Measurements from ENCODE around the gene DNAH5. TPM values are rescaled to one million over a fixed set of nuclear protein-coding genes. Genes with fewer than 3 reads are reported as not detected.

DNAH5 gene
- total RNA-seq, 3 donors from 2014 or later, result 0.48 to 14.4 (median 3.8) TPM

DNA sequence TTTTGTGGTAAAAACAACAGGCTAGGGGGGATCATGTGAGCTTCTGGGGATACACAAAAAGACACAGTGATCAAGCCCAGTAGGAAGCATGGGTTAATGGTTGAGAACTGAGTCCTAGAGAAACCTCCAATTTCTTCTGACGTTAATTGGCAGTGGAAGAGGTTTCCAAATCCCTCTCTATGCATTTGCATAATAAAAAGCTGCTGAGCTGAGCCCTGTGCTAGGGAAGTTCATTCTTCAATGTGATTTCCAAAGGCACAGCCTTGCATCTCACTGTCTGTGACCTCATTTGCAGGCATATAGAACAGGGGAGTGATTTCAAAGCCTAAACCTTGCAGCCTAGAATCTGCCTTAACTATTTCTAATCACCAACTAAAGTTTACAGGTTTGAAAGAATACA lies 812 bp downstream of the DNAH5 start:
- H3K4me1 ChIP-seq, result no peaks in the 10 kb centered on the region
- no peaks in the 10 kb centered on the region for H3K9me3 ChIP-seq
- no peak for TF ChIP-seq POLR2AphosphoS5 (IDR thresholded peaks at IDR 0.05)
- no peak for TF ChIP-seq POLR2A (IDR thresholded peaks at IDR 0.05)
- TF ChIP-seq, protein P1, sequence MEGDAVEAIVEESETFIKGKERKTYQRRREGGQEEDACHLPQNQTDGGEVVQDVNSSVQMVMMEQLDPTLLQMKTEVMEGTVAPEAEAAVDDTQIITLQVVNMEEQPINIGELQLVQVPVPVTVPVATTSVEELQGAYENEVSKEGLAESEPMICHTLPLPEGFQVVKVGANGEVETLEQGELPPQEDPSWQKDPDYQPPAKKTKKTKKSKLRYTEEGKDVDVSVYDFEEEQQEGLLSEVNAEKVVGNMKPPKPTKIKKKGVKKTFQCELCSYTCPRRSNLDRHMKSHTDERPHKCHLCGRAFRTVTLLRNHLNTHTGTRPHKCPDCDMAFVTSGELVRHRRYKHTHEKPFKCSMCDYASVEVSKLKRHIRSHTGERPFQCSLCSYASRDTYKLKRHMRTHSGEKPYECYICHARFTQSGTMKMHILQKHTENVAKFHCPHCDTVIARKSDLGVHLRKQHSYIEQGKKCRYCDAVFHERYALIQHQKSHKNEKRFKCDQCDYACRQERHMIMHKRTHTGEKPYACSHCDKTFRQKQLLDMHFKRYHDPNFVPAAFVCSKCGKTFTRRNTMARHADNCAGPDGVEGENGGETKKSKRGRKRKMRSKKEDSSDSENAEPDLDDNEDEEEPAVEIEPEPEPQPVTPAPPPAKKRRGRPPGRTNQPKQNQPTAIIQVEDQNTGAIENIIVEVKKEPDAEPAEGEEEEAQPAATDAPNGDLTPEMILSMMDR (IDR thresholded peaks at IDR 0.05), result no peak
- H3K27ac ChIP-seq, result no peak overlapping the region
- no peaks in the 10 kb centered on the region for H3K27me3 ChIP-seq
- no peak overlapping the region for H3K4me3 ChIP-seq
- no peak for DNase-seq (ENCODE audit: low spot score in 2 of 2)
- intact Hi-C loops (cut with DNase I; ENCODE audit: low total_unique reads), result no loop called here
- no peaks in the 10 kb centered on the region for H3K36me3 ChIP-seq

GRCh38 chr5:13941468-13941867 lies 3.0 kb downstream of the DNAH5 start:
- H3K36me3 ChIP-seq, result no peaks in the 10 kb centered on the region
- intact Hi-C loops (cut with DNase I; ENCODE audit: low total_unique reads), result no loop called here
- no peak for DNase-seq (ENCODE audit: low spot score in 2 of 2)

DNA sequence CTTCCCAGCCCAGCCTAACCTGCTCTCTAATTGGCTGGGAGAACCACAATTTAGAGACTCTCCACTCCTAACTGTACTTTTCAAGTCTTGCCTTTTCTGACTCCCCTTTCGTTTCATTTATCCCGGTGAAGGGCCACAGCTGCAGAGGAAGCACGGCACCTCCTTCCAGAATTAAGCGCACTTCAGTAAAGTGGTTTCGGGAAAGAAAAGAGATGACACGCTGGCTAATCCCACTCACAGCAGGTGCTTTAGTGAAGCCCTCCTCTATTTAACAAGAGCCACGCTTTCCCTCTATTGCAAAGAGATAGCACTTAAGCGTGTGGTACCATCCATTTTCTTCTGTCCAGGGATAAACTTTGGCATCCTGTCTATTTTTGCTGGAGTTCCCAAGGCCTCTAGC lies 4.8 kb downstream of the DNAH5 start:
- DNase-seq (ENCODE audit: low spot score in 2 of 2), result no peak
- Histone ChIP-seq H3K36me3 (no peaks in the 10 kb centered on the region), H3K27me3 (no peaks in the 10 kb centered on the region), H3K27ac (no peak overlapping the region), H3K4me1 (no peaks in the 10 kb centered on the region), H3K9me3 (no peaks in the 10 kb centered on the region), H3K4me3 (no peak overlapping the region)
- TF ChIP-seq POLR2A (IDR thresholded peaks at IDR 0.05) (no peak), POLR2AphosphoS5 (IDR thresholded peaks at IDR 0.05) (no peak)
- TF ChIP-seq, protein P1 (IDR thresholded peaks at IDR 0.05), result no peak
- intact Hi-C loops (cut with DNase I; ENCODE audit: low total_unique reads), result no loop called here

More at GRCh38 chr5:13941468-13941867, 3.0 kb downstream of the DNAH5 start:
- Histone ChIP-seq H3K4me3 (no peak overlapping the region), H3K4me1 (no peaks in the 10 kb centered on the region), H3K27me3 (no peaks in the 10 kb centered on the region), H3K27ac (no peak overlapping the region), H3K9me3 (no peaks in the 10 kb centered on the region)
- TF ChIP-seq POLR2AphosphoS5 (IDR thresholded peaks at IDR 0.05) (no peak), POLR2A (IDR thresholded peaks at IDR 0.05) (no peak)
- TF ChIP-seq, protein P1 (IDR thresholded peaks at IDR 0.05), result no peak

GRCh38 chr5:13934921-13935320 lies 9.6 kb downstream of the DNAH5 start:
- Histone ChIP-seq H3K4me3 (no peak overlapping the region), H3K27ac (no peak overlapping the region), H3K9me3 (no peaks in the 10 kb centered on the region), H3K27me3 (no peaks in the 10 kb centered on the region), H3K36me3 (no peaks in the 10 kb centered on the region), H3K4me1 (no peaks in the 10 kb centered on the region)
- intact Hi-C loops (cut with DNase I; ENCODE audit: low total_unique reads), result no loop called here
- no peak for DNase-seq (ENCODE audit: low spot score in 2 of 2)
- TF ChIP-seq, protein P1 (IDR thresholded peaks at IDR 0.05), result no peak
- TF ChIP-seq POLR2AphosphoS5 (IDR thresholded peaks at IDR 0.05) (no peak), POLR2A (IDR thresholded peaks at IDR 0.05) (no peak)

DNA sequence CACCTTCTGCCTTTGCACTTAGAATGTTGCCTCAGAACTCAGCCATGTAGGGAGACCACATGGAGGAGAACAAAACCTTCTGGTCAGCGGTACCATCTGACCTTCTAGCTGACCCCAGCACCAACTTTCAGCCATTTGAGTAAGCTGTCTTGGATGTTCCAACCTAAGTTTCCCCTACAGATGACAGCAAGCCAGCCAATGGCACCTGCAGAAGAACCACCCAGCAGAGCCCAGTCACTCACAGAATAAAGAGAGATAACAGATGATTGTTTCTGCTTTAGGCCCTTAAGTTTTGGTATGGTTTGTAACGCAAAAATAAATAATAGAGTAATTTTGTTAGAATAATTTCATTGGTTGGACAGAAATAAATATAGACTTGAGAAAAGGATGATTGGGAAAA lies 10.4 kb downstream of the DNAH5 start:
- intact Hi-C loops (cut with DNase I; ENCODE audit: low total_unique reads), result no loop called here
- TF ChIP-seq POLR2AphosphoS5 (IDR thresholded peaks at IDR 0.05) (no peak), POLR2A (IDR thresholded peaks at IDR 0.05) (no peak)
- TF ChIP-seq, protein P1 (IDR thresholded peaks at IDR 0.05), result no peak
- no peaks in the 10 kb centered on the region for H3K36me3 ChIP-seq
- no peak for DNase-seq (ENCODE audit: low spot score in 2 of 2)
- H3K27ac ChIP-seq, result no peak overlapping the region
- H3K27me3 ChIP-seq, result no peaks in the 10 kb centered on the region
- no peak overlapping the region for H3K4me3 ChIP-seq
- H3K9me3 ChIP-seq, result no peaks in the 10 kb centered on the region
- H3K4me1 ChIP-seq, result no peaks in the 10 kb centered on the region
